CD4-positive, alpha-beta T cell (primary cell): ENCODE measurements around the gene FBXO7. TPM values are rescaled to one million over a fixed set of nuclear protein-coding genes. Genes with fewer than 3 reads are reported as not detected.

Experiments used
- ATAC-seq: fragments of 200-7000 bp; cut with Tn5 transposase; one replicate; pipeline ENCODE4 v1.10.0; 2022; ENCODE audit warnings: mild to moderate bottlenecking; ENCODE audit not compliant: poor library complexity
- CTCF ChIA-PET: fragments of 350-600 bp; sonication (Branson Sonifier 250); formaldehyde crosslinking; loops from one replicate; lab custom pipeline; 2021; ENCODE audit warnings: antibody characterized with exemption, inconsistent platforms; lab: Charles Lee
- POLR2A ChIA-PET: fragments of 350-600 bp; sonication (Branson Sonifier 250); formaldehyde crosslinking; loops from one replicate; lab custom pipeline; 2021; ENCODE audit warnings: antibody characterized with exemption, inconsistent platforms; lab: Charles Lee
- DNase-seq, 14 experiments: peaks; one replicate each; pipeline ENCODE4 v3.0.0-alpha.2; 2013 to 2020; ENCODE audit warnings: mixed read lengths in 2 of 14
- H3K27ac ChIP-seq, 2 donors: one replicate each; pipeline versions ENCODE4 v1.5.1 to v1.7.0; 2013; ENCODE audit warnings: low read length in 2 of 2, low read depth in 1 of 2, mild to moderate bottlenecking in 1 of 2
- H3K27me3 ChIP-seq, 2 experiments: 1 replicate in 1 of 2; 2 replicates in 1 of 2; pipeline versions ENCODE4 v1.6.1 to v1.7.0; 2013; ENCODE audit warnings: low read length in 2 of 2, control low read depth in 1 of 2, mild to moderate bottlenecking in 1 of 2, moderate library complexity in 1 of 2; ENCODE audit not compliant: insufficient read depth in 2 of 2, control insufficient read depth in 1 of 2
- H3K36me3 ChIP-seq: one replicate; pipeline ENCODE4 v1.6.1; 2013; ENCODE audit warnings: low read length, control low read depth; ENCODE audit not compliant: insufficient read depth
- H3K4me1 ChIP-seq: one replicate; pipeline ENCODE4 v1.6.1; 2013; ENCODE audit warnings: low read length, control low read depth; ENCODE audit not compliant: insufficient read depth
- H3K4me3 ChIP-seq: one replicate; pipeline ENCODE4 v1.5.1; 2013; ENCODE audit warnings: mild to moderate bottlenecking, low read length, moderate library complexity
- H3K9me3 ChIP-seq, 2 experiments: 1 replicate in 1 of 2; 2 replicates in 1 of 2; pipeline versions ENCODE4 v1.6.1 to v1.7.0; 2013; ENCODE audit warnings: low read length in 2 of 2, mild to moderate bottlenecking in 2 of 2, control low read depth in 1 of 2, moderate library complexity in 1 of 2; ENCODE audit not compliant: control insufficient read depth in 1 of 2, insufficient read depth in 1 of 2
- H3K27ac Mint-ChIP-seq: one replicate; pipeline ENCODE4 v1.8.0; 2020; ENCODE audit warnings: mixed read lengths
- H3K27me3 Mint-ChIP-seq: one replicate; pipeline ENCODE4 v1.8.0; 2021; ENCODE audit warnings: mixed read lengths
- H3K36me3 Mint-ChIP-seq: one replicate; pipeline ENCODE4 v1.8.0; 2021; ENCODE audit warnings: low read depth, mixed read lengths
- H3K4me1 Mint-ChIP-seq: one replicate; pipeline ENCODE4 v1.8.0; 2021; ENCODE audit warnings: low read depth, mixed read lengths
- H3K4me3 Mint-ChIP-seq: one replicate; pipeline ENCODE4 v1.8.0; 2020; ENCODE audit warnings: mild to moderate bottlenecking, mixed read lengths
- H3K9me3 Mint-ChIP-seq: one replicate; pipeline ENCODE4 v1.8.0; 2020; ENCODE audit warnings: mixed read lengths
- intact Hi-C, 2 experiments: fragments of 100-400 bp; cut with DNase I in 1 of 2; cut with micrococcal nuclease in 1 of 2; formaldehyde crosslinking; loops; one replicate each; pipeline versions ENCODE4 v1.15.1 to v1.9.0; 2023 to 2025; cut with DNase I, micrococcal nuclease
- total RNA-seq, 174 experiments: library from RNA in 2 of 174; stranded (reverse) in 2 of 174; gene quantifications; one replicate each; pipeline ENCODE4 v1.2.3 and lab custom pipeline; 2021 to 2026
- TF ChIP-seq, protein P1 (sequence below): fragments of 200-600 bp; IDR thresholded peaks from one replicate; pipeline ENCODE4 v1.8.0; 2022; ENCODE audit warnings: antibody characterized with exemption, mild to moderate bottlenecking

Gene FBXO7
- total RNA-seq, 2 experiments from 2014 or later: 161 to 169 TPM

GRCh38 chr22:32457031-32457430 is 17.6 kb upstream of the FBXO7 start:
- TF ChIP-seq, protein P1, sequence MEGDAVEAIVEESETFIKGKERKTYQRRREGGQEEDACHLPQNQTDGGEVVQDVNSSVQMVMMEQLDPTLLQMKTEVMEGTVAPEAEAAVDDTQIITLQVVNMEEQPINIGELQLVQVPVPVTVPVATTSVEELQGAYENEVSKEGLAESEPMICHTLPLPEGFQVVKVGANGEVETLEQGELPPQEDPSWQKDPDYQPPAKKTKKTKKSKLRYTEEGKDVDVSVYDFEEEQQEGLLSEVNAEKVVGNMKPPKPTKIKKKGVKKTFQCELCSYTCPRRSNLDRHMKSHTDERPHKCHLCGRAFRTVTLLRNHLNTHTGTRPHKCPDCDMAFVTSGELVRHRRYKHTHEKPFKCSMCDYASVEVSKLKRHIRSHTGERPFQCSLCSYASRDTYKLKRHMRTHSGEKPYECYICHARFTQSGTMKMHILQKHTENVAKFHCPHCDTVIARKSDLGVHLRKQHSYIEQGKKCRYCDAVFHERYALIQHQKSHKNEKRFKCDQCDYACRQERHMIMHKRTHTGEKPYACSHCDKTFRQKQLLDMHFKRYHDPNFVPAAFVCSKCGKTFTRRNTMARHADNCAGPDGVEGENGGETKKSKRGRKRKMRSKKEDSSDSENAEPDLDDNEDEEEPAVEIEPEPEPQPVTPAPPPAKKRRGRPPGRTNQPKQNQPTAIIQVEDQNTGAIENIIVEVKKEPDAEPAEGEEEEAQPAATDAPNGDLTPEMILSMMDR: no peak
- Histone ChIP-seq H3K9me3 (no peaks in the 10 kb centered on the region), H3K36me3 (no peaks in the 10 kb centered on the region), H3K4me3 (no peak overlapping the region), H3K27me3 (peaks cover 18 to 26% of the 10 kb centered on the region in 2 experiments), H3K4me1 (no peaks in the 10 kb centered on the region), H3K27ac (no peak overlapping the region)
- no peak overlapping the region for H3K4me3 Mint-ChIP-seq
- H3K27me3 Mint-ChIP-seq: peaks cover 66% of the 10 kb centered on the region
- H3K27ac Mint-ChIP-seq: no peak overlapping the region
- no peaks in the 10 kb centered on the region for H3K9me3 Mint-ChIP-seq
- no peak for DNase-seq
- ChIA-PET CTCF (no interaction called here), POLR2A (no interaction called here)
- no peaks in the 10 kb centered on the region for H3K36me3 Mint-ChIP-seq
- intact Hi-C loops: no loop called here
- no peak for ATAC-seq
- no peaks in the 10 kb centered on the region for H3K4me1 Mint-ChIP-seq

DNA sequence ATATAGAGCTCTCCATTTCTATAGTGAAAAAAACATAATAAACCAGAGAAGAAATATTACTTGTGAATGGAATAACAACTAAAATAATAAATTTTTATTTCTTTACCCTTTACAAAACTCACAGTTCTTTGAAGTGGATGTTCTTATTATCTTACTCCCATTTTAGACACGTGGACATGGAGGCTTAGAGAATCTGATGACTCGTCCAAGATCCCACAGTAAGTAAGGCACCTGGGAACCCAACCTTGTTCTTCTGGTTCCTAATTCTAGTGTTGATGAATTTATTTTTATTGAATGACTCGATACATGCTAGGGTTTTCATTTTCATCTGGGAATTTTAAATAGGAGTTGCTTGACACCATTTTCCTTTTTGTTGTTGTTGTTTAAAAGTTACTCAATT is 12.2 kb upstream of the FBXO7 start:
- CTCF ChIA-PET: no interaction called here

DNA sequence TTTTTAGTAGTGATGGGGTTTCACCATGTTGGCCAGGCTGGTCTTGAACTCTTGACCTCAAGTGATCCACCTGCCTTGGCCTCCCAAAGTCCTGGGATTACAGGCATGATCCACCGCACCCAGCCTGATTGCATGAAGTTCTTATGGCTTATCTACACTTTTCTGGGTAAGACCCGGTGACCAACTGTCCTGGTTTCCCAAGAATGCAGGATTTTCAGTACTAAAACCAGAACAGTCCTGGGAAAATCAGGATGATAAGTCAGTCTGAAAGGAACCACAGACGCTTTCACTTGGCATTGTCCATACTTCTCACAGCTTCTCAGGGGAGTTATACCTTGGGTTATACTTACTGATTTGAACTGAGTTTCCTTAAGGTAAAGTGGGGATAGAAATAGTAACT is 8.9 kb upstream of the FBXO7 start:
- H3K9me3 Mint-ChIP-seq: no peaks in the 10 kb centered on the region
- Histone ChIP-seq H3K9me3 (no peaks in the 10 kb centered on the region), H3K4me1 (no peaks in the 10 kb centered on the region), H3K27ac (no peak overlapping the region), H3K36me3 (no peaks in the 10 kb centered on the region), H3K4me3 (no peak overlapping the region), H3K27me3 (peaks cover 2 to 15% of the 10 kb centered on the region in 2 experiments)
- no peak overlapping the region for H3K4me3 Mint-ChIP-seq
- H3K27me3 Mint-ChIP-seq: peaks cover 52% of the 10 kb centered on the region
- CTCF ChIA-PET: no interaction called here
- TF ChIP-seq, protein P1: no peak
- intact Hi-C loops: no loop called here
- no peak for ATAC-seq
- POLR2A ChIA-PET: no interaction called here
- no peak overlapping the region for H3K27ac Mint-ChIP-seq
- no peaks in the 10 kb centered on the region for H3K4me1 Mint-ChIP-seq
- DNase-seq: no peak
- no peaks in the 10 kb centered on the region for H3K36me3 Mint-ChIP-seq

More for the DNA sequence above, 12.2 kb upstream of the FBXO7 start:
- Mint-ChIP-seq H3K36me3 (no peaks in the 10 kb centered on the region), H3K4me1 (no peaks in the 10 kb centered on the region), H3K9me3 (no peaks in the 10 kb centered on the region), H3K4me3 (no peak overlapping the region), H3K27me3 (peaks cover 73% of the 10 kb centered on the region), H3K27ac (no peak overlapping the region)
- Histone ChIP-seq H3K4me1 (no peaks in the 10 kb centered on the region), H3K27ac (no peak overlapping the region), H3K4me3 (no peak overlapping the region), H3K27me3 (peaks cover 12 to 24% of the 10 kb centered on the region in 2 experiments), H3K9me3 (no peaks in the 10 kb centered on the region), H3K36me3 (no peaks in the 10 kb centered on the region)
- intact Hi-C loops: no loop called here
- no peak for DNase-seq
- POLR2A ChIA-PET: no interaction called here
- TF ChIP-seq, protein P1: no peak
- ATAC-seq: no peak
